GM23248 (cell line): Measurements from ENCODE around the gene GJB4. TPM values are rescaled to one million over a fixed set of nuclear protein-coding genes. Genes with fewer than 3 reads are reported as not detected.
A peak's percentile ranks its signal among the peaks of the same experiment; 100 is the strongest.

Experiments
- DNase-seq: peaks from one replicate; pipeline ENCODE4 v3.0.0-alpha.2; 2015
- H2AFZ ChIP-seq: fragments of 200-600 bp; sonication (generic); 2 replicates; pipeline ENCODE4 v1.6.1; 2016; ENCODE audit warnings: antibody characterized with exemption
- H3F3A ChIP-seq: fragments of 200-600 bp; sonication (generic); 2 replicates; pipeline ENCODE4 v1.6.1; 2016; ENCODE audit warnings: mild to moderate bottlenecking, antibody characterized with exemption, mixed run types; ENCODE audit not compliant: insufficient read depth
- H3K27ac ChIP-seq: fragments of 200-600 bp; sonication (generic); 2 replicates; pipeline ENCODE4 v1.5.1; 2016; ENCODE audit warnings: mild to moderate bottlenecking
- H3K27me3 ChIP-seq: fragments of 200-600 bp; sonication (generic); replicated peaks from 2 replicates; pipeline ENCODE4 v1.6.1; 2016; ENCODE audit warnings: mild to moderate bottlenecking; ENCODE audit not compliant: insufficient read depth
- H3K36me3 ChIP-seq: fragments of 200-600 bp; sonication (generic); 2 replicates; pipeline ENCODE4 v1.6.1; 2016; ENCODE audit warnings: low read depth, mild to moderate bottlenecking
- H3K4me1 ChIP-seq: fragments of 200-600 bp; sonication (generic); 2 replicates; pipeline ENCODE4 v1.6.1; 2016; ENCODE audit warnings: mild to moderate bottlenecking; ENCODE audit not compliant: insufficient read depth
- H3K4me2 ChIP-seq: fragments of 200-600 bp; sonication (generic); one replicate; pipeline ENCODE4 v1.6.1; 2016; ENCODE audit warnings: mild to moderate bottlenecking; ENCODE audit not compliant: unreplicated experiment
- H3K4me3 ChIP-seq: fragments of 200-600 bp; sonication (generic); 2 replicates; pipeline ENCODE4 v1.5.1; 2016; ENCODE audit warnings: mild to moderate bottlenecking
- H3K79me2 ChIP-seq: fragments of 200-600 bp; sonication (generic); 2 replicates; pipeline ENCODE4 v1.6.1; 2016; ENCODE audit warnings: mild to moderate bottlenecking; ENCODE audit not compliant: insufficient read depth
- H3K9ac ChIP-seq: fragments of 200-600 bp; sonication (generic); 2 replicates; pipeline ENCODE4 v1.6.1; 2016; ENCODE audit warnings: mild to moderate bottlenecking
- H3K9me2 ChIP-seq: fragments of 200-600 bp; sonication (generic); 2 replicates; pipeline ENCODE4 v1.6.1; 2016; ENCODE audit warnings: mixed run types, mild to moderate bottlenecking, moderate library complexity; ENCODE audit not compliant: insufficient read depth
- H3K9me3 ChIP-seq: fragments of 200-600 bp; sonication (generic); one replicate; pipeline ENCODE4 v1.6.1; 2017; ENCODE audit warnings: low read depth
- H4K20me1 ChIP-seq: fragments of 200-600 bp; sonication (generic); 2 replicates; pipeline ENCODE4 v1.6.0; 2016; ENCODE audit not compliant: insufficient read depth
- EZH2 ChIP-seq: fragments of 200-600 bp; sonication (generic); IDR thresholded peaks from 2 replicates; pipeline ENCODE4 v1.6.1; 2018; ENCODE audit warnings: antibody characterized with exemption, mild to moderate bottlenecking; ENCODE audit not compliant: insufficient read depth, poor library complexity, severe bottlenecking
- EZH2phosphoT487 ChIP-seq: fragments of 200-600 bp; sonication (generic); IDR thresholded peaks from 2 replicates; pipeline ENCODE4 v1.6.1; 2018; ENCODE audit warnings: antibody characterized with exemption, moderate library complexity, mild to moderate bottlenecking, low read depth; ENCODE audit not compliant: insufficient read depth
- WGBS, 2 experiments: methylation state at CpG; one replicate each; pipeline ENCODE4 v1.1.6; 2015 to 2017; ENCODE audit warnings: low lambda C conversion rate in 2 of 2, low coverage in 1 of 2; ENCODE audit errors: missing lambda C conversion rate in 2 of 2; 5-methylcytosine and 5-hydroxymethylcytosine counted together
- in situ Hi-C: fragments of 300-500 bp; cut with MboI; formaldehyde crosslinking; loops from 2 replicates; pipeline ENCODE4 v1.15.0; 2020
- polyA plus RNA-seq: library from polyadenylated mRNA; unstranded; fragments of >200 nt; fragmentation: Nextera tagmentation; extraction: Ambion mirVana; gene quantifications from 2 replicates; pipeline ENCODE4 v1.2.1, GENCODE V29; 2016
- total RNA-seq: library from RNA; depleted of rRNA; stranded (reverse); fragments of >200 nt; shearing (Covaris generic); gene quantifications from 2 replicates; pipeline ENCODE4 v1.2.3, GENCODE V29; 2014

The GJB4 gene
- total and polyA plus RNA-seq, 2 experiments from 2014 or later: not detected

- peaks cover 10% of the 10 kb centered on the region for H3K4me1 ChIP-seq
- DNase-seq: no peak
- no peaks in the 10 kb centered on the region for H4K20me1 ChIP-seq
- no peaks in the 10 kb centered on the region for H3K9me2 ChIP-seq
- no peak overlapping the region for H3K4me2 ChIP-seq
- in situ Hi-C loops: no loop called here
- no peaks in the 10 kb centered on the region for H3F3A ChIP-seq
- no peaks in the 10 kb centered on the region for H3K36me3 ChIP-seq
- TF ChIP-seq EZH2: no peak
- no peak for TF ChIP-seq EZH2phosphoT487
- no peaks in the 10 kb centered on the region for H3K79me2 ChIP-seq
- no peak overlapping the region for H3K9ac ChIP-seq
- WGBS, 2 experiments: 72 to 75% methylated on average over 13 of the region's 13 CpGs
- 0 out of 2 replicates have a peak, but pooled peaks cover 20% of the 10 kb centered on the region for H3K27me3 ChIP-seq
- H3K9me3 ChIP-seq: no peaks in the 10 kb centered on the region
- H3K27ac ChIP-seq: no peak overlapping the region
- H3K4me3 ChIP-seq: no peak overlapping the region
- H2AFZ ChIP-seq: no peak overlapping the region
Measured at GRCh38 chr1:34761776-34762307, 2.3 kb downstream of the GJB4 start.

GRCh38 chr1:34762474-34763141 is 3.1 kb downstream of the GJB4 start:
- Histone ChIP-seq H3K27ac (no peak overlapping the region), H2AFZ (no peak overlapping the region), H3K9ac (no peak overlapping the region), H3K9me2 (no peaks in the 10 kb centered on the region), H3K27me3 (0 out of 2 replicates have a peak, but pooled peaks cover 21% of the 10 kb centered on the region), H3K4me2 (no peak overlapping the region), H3K79me2 (no peaks in the 10 kb centered on the region), H3K4me1 (peaks cover 10% of the 10 kb centered on the region), H3F3A (no peaks in the 10 kb centered on the region), H3K9me3 (no peaks in the 10 kb centered on the region), H3K4me3 (no peak overlapping the region), H4K20me1 (no peaks in the 10 kb centered on the region), H3K36me3 (no peaks in the 10 kb centered on the region)
- in situ Hi-C loops: no loop called here
- WGBS, 2 experiments: 35 to 38% methylated on average over 6 to 7 of the region's 7 CpGs
- no peak for DNase-seq
- TF ChIP-seq EZH2phosphoT487 (no peak), EZH2 (no peak)

- H3F3A ChIP-seq: no peaks in the 10 kb centered on the region
- peak overlapping the region; percentile 17; the same call in 1 of the 2 replicates for H3K4me3 ChIP-seq
- DNase-seq: peak; percentile 71
- no peaks in the 10 kb centered on the region for H4K20me1 ChIP-seq
- in situ Hi-C loops: no loop called here
- peak overlapping the region; percentile 39 for H3K4me2 ChIP-seq
- no peak overlapping the region for H3K9ac ChIP-seq
- peaks cover 10% of the 10 kb centered on the region for H3K4me1 ChIP-seq
- H2AFZ ChIP-seq: no peak overlapping the region
- TF ChIP-seq EZH2phosphoT487: no peak
- TF ChIP-seq EZH2: no peak
- no peaks in the 10 kb centered on the region for H3K79me2 ChIP-seq
- no peaks in the 10 kb centered on the region for H3K36me3 ChIP-seq
- WGBS, 2 experiments: 21 to 32% methylated on average over 7 to 8 of the region's 8 CpGs
- no peaks in the 10 kb centered on the region for H3K9me2 ChIP-seq
- 0 out of 2 replicates have a peak, but pooled peaks cover 26% of the 10 kb centered on the region for H3K27me3 ChIP-seq
- no peak overlapping the region for H3K27ac ChIP-seq
- no peaks in the 10 kb centered on the region for H3K9me3 ChIP-seq
Measured at GRCh38 chr1:34763142-34763781, 3.7 kb downstream of the GJB4 start.

GRCh38 chr1:34768856-34769255 is 9.3 kb downstream of the GJB4 start:
- 16 to 17% methylated on average over 3 of the region's 3 CpGs for WGBS, 2 experiments
- no peaks in the 10 kb centered on the region for H4K20me1 ChIP-seq

More at GRCh38 chr1:34768856-34769255, 9.3 kb downstream of the GJB4 start:
- in situ Hi-C loops: no loop called here
- DNase-seq: peak; percentile 21
- Histone ChIP-seq H3K79me2 (no peaks in the 10 kb centered on the region), H3K4me3 (no peak overlapping the region), H3K27me3 (0 out of 2 replicates have a peak, but pooled peaks cover 26% of the 10 kb centered on the region), H3K36me3 (no peaks in the 10 kb centered on the region), H3K27ac (no peak overlapping the region), H3K9me2 (no peaks in the 10 kb centered on the region), H2AFZ (no peak overlapping the region), H3F3A (peaks cover 5% of the 10 kb centered on the region; the same call in 1 of the 2 replicates), H3K4me1 (peaks cover 15% of the 10 kb centered on the region), H3K9me3 (no peaks in the 10 kb centered on the region), H3K9ac (no peak overlapping the region), H3K4me2 (no peak overlapping the region)
- TF ChIP-seq EZH2: no peak
- TF ChIP-seq EZH2phosphoT487: no peak
